Endothelial cell (in vitro differentiated cells): ENCODE measurements around the gene NF2. TPM values are rescaled to one million over a fixed set of nuclear protein-coding genes. Genes with fewer than 3 reads are reported as not detected.

Experiments used
- DNase-seq: peaks from one replicate; pipeline ENCODE4 v3.0.0; 2021; ENCODE audit warnings: low spot score
- H3K27ac Mint-ChIP-seq: one replicate; pipeline ENCODE4 v1.8.0; 2021; ENCODE audit warnings: mixed read lengths, inconsistent platforms; ENCODE audit not compliant: unreplicated experiment
- H3K27me3 Mint-ChIP-seq: one replicate; pipeline ENCODE4 v1.8.0; 2021; ENCODE audit warnings: mild to moderate bottlenecking, moderate library complexity, mixed read lengths, inconsistent platforms; ENCODE audit not compliant: unreplicated experiment
- H3K36me3 Mint-ChIP-seq: one replicate; pipeline ENCODE4 v1.8.0; 2021; ENCODE audit warnings: mild to moderate bottlenecking, low read depth, mixed read lengths, inconsistent platforms; ENCODE audit not compliant: unreplicated experiment
- H3K4me1 Mint-ChIP-seq: one replicate; pipeline ENCODE4 v1.8.0; 2021; ENCODE audit warnings: mild to moderate bottlenecking, mixed read lengths, inconsistent platforms; ENCODE audit not compliant: unreplicated experiment
- H3K4me3 Mint-ChIP-seq: one replicate; pipeline ENCODE4 v1.8.0; 2021; ENCODE audit warnings: mild to moderate bottlenecking, mixed read lengths, inconsistent platforms; ENCODE audit not compliant: unreplicated experiment
- H3K9me3 Mint-ChIP-seq: one replicate; pipeline ENCODE4 v1.8.0; 2021; ENCODE audit warnings: mixed read lengths, inconsistent platforms; ENCODE audit not compliant: unreplicated experiment
- CTCF ChIP-seq: fragments of 200-600 bp; sonication (generic); IDR thresholded peaks from one replicate; pipeline ENCODE4 v1.5.0; 2021; ENCODE audit warnings: antibody characterized with exemption; ENCODE audit not compliant: unreplicated experiment
- total RNA-seq: library from RNA; stranded (reverse); fragmentation: NEBNext Ultra II Directional; extraction: Animal tissue kit (Norgen Biotek cat#: 25700); gene quantifications from one replicate; pipeline ENCODE4 v1.2.1, GENCODE V29; 2021; ENCODE audit not compliant: unreplicated experiment

NF2 gene
- total RNA-seq, 1 donor from 2014 or later, result 44.3 TPM

- H3K36me3 Mint-ChIP-seq, result no peaks in the 10 kb centered on the region
- H3K27ac Mint-ChIP-seq, result no peak overlapping the region
- no peaks in the 10 kb centered on the region for H3K9me3 Mint-ChIP-seq
- peaks cover 7% of the 10 kb centered on the region for H3K27me3 Mint-ChIP-seq
- DNase-seq, result peak; percentile 31
- TF ChIP-seq CTCF, result no peak
- no peak overlapping the region for H3K4me3 Mint-ChIP-seq
- H3K4me1 Mint-ChIP-seq, result peaks cover 2% of the 10 kb centered on the region
These were observed 97.9 kb downstream of the NF2 start for GRCh38 chr22:29701155-29701999.

- TF ChIP-seq CTCF, result no peak
- Mint-ChIP-seq H3K9me3 (no peaks in the 10 kb centered on the region), H3K27me3 (peaks cover 7% of the 10 kb centered on the region), H3K4me1 (peaks cover 2% of the 10 kb centered on the region), H3K36me3 (no peaks in the 10 kb centered on the region), H3K4me3 (no peak overlapping the region), H3K27ac (no peak overlapping the region)
- DNase-seq, result no peak
These were observed 98.8 kb downstream of the NF2 start for GRCh38 chr22:29702000-29702930.

GRCh38 chr22:29702931-29703501, 99.6 kb downstream of the NF2 start:
- no peak overlapping the region for H3K27ac Mint-ChIP-seq
- H3K9me3 Mint-ChIP-seq, result no peaks in the 10 kb centered on the region
- no peak for TF ChIP-seq CTCF
- peaks cover 2% of the 10 kb centered on the region for H3K4me1 Mint-ChIP-seq
- no peak for DNase-seq
- peaks cover 7% of the 10 kb centered on the region for H3K27me3 Mint-ChIP-seq
- H3K4me3 Mint-ChIP-seq, result no peak overlapping the region
- no peaks in the 10 kb centered on the region for H3K36me3 Mint-ChIP-seq

GRCh38 chr22:29703569-29704195, 100.2 kb downstream of the NF2 start:
- Mint-ChIP-seq H3K27me3 (peaks cover 7% of the 10 kb centered on the region), H3K4me1 (peaks cover 2% of the 10 kb centered on the region), H3K36me3 (no peaks in the 10 kb centered on the region), H3K27ac (no peak overlapping the region), H3K4me3 (no peak overlapping the region), H3K9me3 (no peaks in the 10 kb centered on the region)
- DNase-seq, result no peak
- no peak for TF ChIP-seq CTCF
